Muscle layer of duodenum (tissue), 2 donors: Measurements from ENCODE around the gene MOCOS.

Experiments used
- H3K27ac ChIP-seq: one replicate; pipeline ENCODE4 v1.7.0; 2013; ENCODE audit warnings: mild to moderate bottlenecking, low read length
- H3K27me3 ChIP-seq: one replicate; pipeline ENCODE4 v1.7.0; 2013; ENCODE audit warnings: low read depth, mild to moderate bottlenecking, control low read depth, low read length
- H3K36me3 ChIP-seq, 2 donors: one replicate each; pipeline ENCODE4 v1.7.0; 2013; ENCODE audit warnings: low read length in 2 of 2, control low read depth in 1 of 2, mild to moderate bottlenecking in 1 of 2; ENCODE audit not compliant: insufficient read depth in 2 of 2, control insufficient read depth in 1 of 2
- H3K4me1 ChIP-seq, 2 donors: one replicate each; pipeline ENCODE4 v1.7.0; 2013; ENCODE audit warnings: low read length in 2 of 2, mild to moderate bottlenecking in 2 of 2, control low read depth in 1 of 2, moderate library complexity in 1 of 2; ENCODE audit not compliant: insufficient read depth in 2 of 2, control insufficient read depth in 1 of 2
- H3K4me3 ChIP-seq, 2 donors: one replicate each; pipeline ENCODE4 v1.7.0; 2013; ENCODE audit warnings: low read length in 2 of 2, low read depth in 1 of 2, mild to moderate bottlenecking in 1 of 2
- H3K9me3 ChIP-seq, 2 donors: one replicate each; pipeline ENCODE4 v1.7.0; 2013; ENCODE audit warnings: low read length in 2 of 2, control low read depth in 1 of 2, mild to moderate bottlenecking in 1 of 2; ENCODE audit not compliant: control insufficient read depth in 1 of 2
- donor health status: healthy.

MOCOS gene

GRCh38 chr18:36241831-36242230 is 54.5 kb downstream of the MOCOS start:
- Histone ChIP-seq H3K4me3 (no peak overlapping the region), H3K27me3 (no peaks in the 10 kb centered on the region), H3K27ac (no peak overlapping the region), H3K4me1 (no peaks in the 10 kb centered on the region), H3K9me3 (peaks cover 0 to 6% of the 10 kb centered on the region in 2 donors), H3K36me3 (no peaks in the 10 kb centered on the region)

DNA sequence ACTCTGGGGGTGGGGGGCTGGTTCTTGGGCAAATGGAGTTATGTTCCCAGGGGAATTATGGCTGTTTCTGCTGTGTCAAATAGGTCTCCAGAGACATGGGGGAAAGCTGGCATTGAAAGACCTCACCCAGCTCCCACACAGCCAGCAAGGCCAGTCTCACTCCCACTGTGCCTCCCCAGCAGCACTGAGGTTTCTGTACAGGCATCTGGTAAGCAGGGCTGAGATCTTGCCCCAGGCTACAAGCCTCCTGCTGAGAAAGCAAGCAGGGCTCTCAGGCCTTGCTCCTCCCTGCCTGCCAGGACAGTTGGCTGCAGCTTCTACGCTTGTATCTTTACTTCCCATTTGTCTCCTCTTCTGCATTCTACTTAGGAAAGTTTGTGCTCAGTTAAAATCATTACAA is 59.7 kb downstream of the MOCOS start:
- H3K4me3 ChIP-seq = no peak overlapping the region
- H3K9me3 ChIP-seq = peaks cover 0 to 12% of the 10 kb centered on the region in 2 donors
- H3K36me3 ChIP-seq = peaks cover 0 to 3% of the 10 kb centered on the region in 2 donors
- no peak overlapping the region for H3K27ac ChIP-seq
- no peaks in the 10 kb centered on the region for H3K27me3 ChIP-seq
- no peaks in the 10 kb centered on the region for H3K4me1 ChIP-seq

DNA sequence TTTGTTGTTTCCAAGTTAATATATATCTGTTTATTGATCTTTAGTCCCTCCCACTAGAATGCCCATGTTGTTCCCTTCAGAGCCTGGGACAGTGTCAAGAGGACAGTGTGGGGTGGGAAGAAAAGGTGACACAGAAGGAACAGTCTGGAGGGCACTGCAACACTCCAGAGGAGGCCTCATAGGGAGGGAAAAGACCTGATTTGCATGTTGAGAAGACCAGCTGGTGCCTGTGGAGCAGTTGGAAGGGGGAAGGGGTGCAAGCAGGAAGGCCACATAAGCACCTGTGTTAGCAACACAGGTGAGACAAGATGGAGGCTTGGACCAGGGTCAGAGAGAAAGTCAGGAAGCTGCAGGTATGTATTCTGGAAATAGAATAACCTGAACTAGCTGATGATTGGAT is 62.1 kb downstream of the MOCOS start:
- no peaks in the 10 kb centered on the region for H3K4me1 ChIP-seq
- H3K27ac ChIP-seq = no peak overlapping the region
- H3K27me3 ChIP-seq = no peaks in the 10 kb centered on the region
- H3K9me3 ChIP-seq = peaks cover 0 to 12% of the 10 kb centered on the region in 2 donors
- H3K36me3 ChIP-seq = peaks cover 0 to 3% of the 10 kb centered on the region in 2 donors
- no peak overlapping the region for H3K4me3 ChIP-seq

DNA sequence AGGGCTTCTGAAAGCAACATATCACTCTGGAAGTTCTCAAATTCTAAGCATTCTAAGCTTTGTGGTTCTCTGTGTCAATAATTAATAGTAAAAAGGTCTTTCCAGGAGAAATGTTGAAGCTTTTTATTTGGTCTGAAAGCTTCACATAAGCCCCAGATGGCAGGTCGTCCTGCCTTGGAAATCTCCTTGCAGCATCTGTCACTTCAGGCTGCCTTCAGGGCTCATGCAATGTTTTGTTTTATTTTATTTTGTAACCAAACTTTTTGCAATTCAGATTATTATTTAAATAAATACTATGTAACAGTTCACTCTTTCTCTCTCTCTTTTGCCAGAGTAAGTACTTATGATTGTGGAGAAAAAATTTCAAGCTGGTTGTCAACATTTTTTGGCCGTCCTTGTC is 63.5 kb downstream of the MOCOS start:
- Histone ChIP-seq H3K9me3 (peaks cover 0 to 12% of the 10 kb centered on the region in 2 donors), H3K27me3 (no peaks in the 10 kb centered on the region), H3K36me3 (peaks cover 0 to 3% of the 10 kb centered on the region in 2 donors), H3K27ac (no peak overlapping the region), H3K4me1 (no peaks in the 10 kb centered on the region), H3K4me3 (no peak overlapping the region)

GRCh38 chr18:36255072-36255698 is 67.9 kb downstream of the MOCOS start:
- Histone ChIP-seq H3K4me1 (no peaks in the 10 kb centered on the region), H3K36me3 (peaks cover 0 to 3% of the 10 kb centered on the region in 2 donors), H3K27ac (no peak overlapping the region), H3K9me3 (no peaks in the 10 kb centered on the region), H3K27me3 (no peaks in the 10 kb centered on the region), H3K4me3 (no peak overlapping the region)

DNA sequence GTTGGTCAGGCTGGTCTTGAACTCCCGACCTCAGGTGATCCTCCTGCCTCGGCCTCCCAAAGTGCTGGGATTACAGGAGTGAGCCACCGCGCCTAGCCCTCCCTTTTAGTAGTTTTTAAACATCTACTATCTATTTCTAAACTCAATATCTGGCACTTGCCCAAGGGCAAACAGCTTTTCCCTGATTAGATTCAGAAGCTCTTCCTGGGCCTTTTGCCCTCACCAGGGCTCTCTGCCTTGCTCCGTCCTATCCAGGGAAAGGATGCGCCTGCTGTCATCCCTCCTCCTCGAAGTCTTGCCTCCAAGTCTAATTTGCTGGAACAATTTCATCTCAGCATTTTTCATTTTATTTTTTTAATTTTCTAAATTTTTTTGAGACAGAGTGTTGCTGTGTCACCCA is 68.8 kb downstream of the MOCOS start:
- no peak overlapping the region for H3K4me3 ChIP-seq
- H3K36me3 ChIP-seq = peaks cover 0 to 3% of the 10 kb centered on the region in 2 donors
- no peaks in the 10 kb centered on the region for H3K9me3 ChIP-seq
- H3K27me3 ChIP-seq = no peaks in the 10 kb centered on the region
- H3K27ac ChIP-seq = no peak overlapping the region
- no peaks in the 10 kb centered on the region for H3K4me1 ChIP-seq

- no peak overlapping the region for H3K27ac ChIP-seq
- no peak overlapping the region for H3K4me3 ChIP-seq
- H3K4me1 ChIP-seq = no peaks in the 10 kb centered on the region
- H3K27me3 ChIP-seq = no peaks in the 10 kb centered on the region
- no peaks in the 10 kb centered on the region for H3K9me3 ChIP-seq
- no peaks in the 10 kb centered on the region for H3K36me3 ChIP-seq
Observed at GRCh38 chr18:36262971-36263370, 75.7 kb downstream of the MOCOS start.

- no peaks in the 10 kb centered on the region for H3K36me3 ChIP-seq
- H3K27me3 ChIP-seq = no peaks in the 10 kb centered on the region
- no peak overlapping the region for H3K27ac ChIP-seq
- H3K4me3 ChIP-seq = no peak overlapping the region
- no peaks in the 10 kb centered on the region for H3K4me1 ChIP-seq
- H3K9me3 ChIP-seq = no peaks in the 10 kb centered on the region
Observed at GRCh38 chr18:36264283-36264682, 77.0 kb downstream of the MOCOS start.

GRCh38 chr18:36265015-36265414 is 77.7 kb downstream of the MOCOS start:
- Histone ChIP-seq H3K36me3 (no peaks in the 10 kb centered on the region), H3K27me3 (no peaks in the 10 kb centered on the region), H3K4me1 (no peaks in the 10 kb centered on the region), H3K27ac (no peak overlapping the region), H3K4me3 (no peak overlapping the region), H3K9me3 (no peaks in the 10 kb centered on the region)

GRCh38 chr18:36269157-36269556 is 81.9 kb downstream of the MOCOS start:
- no peaks in the 10 kb centered on the region for H3K36me3 ChIP-seq
- H3K27me3 ChIP-seq = no peaks in the 10 kb centered on the region
- H3K27ac ChIP-seq = no peak overlapping the region
- no peak overlapping the region for H3K4me3 ChIP-seq
- no peaks in the 10 kb centered on the region for H3K4me1 ChIP-seq
- H3K9me3 ChIP-seq = no peaks in the 10 kb centered on the region

- H3K36me3 ChIP-seq = no peaks in the 10 kb centered on the region
- H3K27me3 ChIP-seq = no peaks in the 10 kb centered on the region
- no peaks in the 10 kb centered on the region for H3K4me1 ChIP-seq
- no peak overlapping the region for H3K27ac ChIP-seq
- no peaks in the 10 kb centered on the region for H3K9me3 ChIP-seq
- no peak overlapping the region for H3K4me3 ChIP-seq
Observed at GRCh38 chr18:36271153-36271552, 83.9 kb downstream of the MOCOS start.

DNA sequence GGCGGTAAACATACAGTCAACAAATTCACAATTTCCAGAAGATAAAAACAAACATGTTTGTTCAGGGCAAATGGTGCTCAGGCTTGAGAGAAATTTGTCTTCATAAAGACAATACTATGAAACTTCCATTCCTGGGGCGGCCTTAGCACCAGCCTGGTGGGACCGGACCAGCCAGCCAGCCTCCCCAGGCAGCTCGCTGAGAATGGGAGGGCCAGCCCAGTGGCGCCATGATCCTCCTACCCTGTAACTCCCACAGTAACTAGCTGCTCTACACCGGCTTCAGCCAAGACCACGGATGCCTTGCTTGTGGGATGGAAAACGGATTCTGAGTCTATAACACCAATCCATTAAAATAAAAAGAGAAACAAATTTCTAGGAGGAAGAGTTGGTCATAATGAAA is 86.0 kb downstream of the MOCOS start:
- Histone ChIP-seq H3K9me3 (no peaks in the 10 kb centered on the region), H3K4me1 (no peaks in the 10 kb centered on the region), H3K27me3 (no peaks in the 10 kb centered on the region), H3K36me3 (no peaks in the 10 kb centered on the region), H3K27ac (no peak overlapping the region), H3K4me3 (no peak overlapping the region)
